Brain microvascular endothelial cell (primary cell): ENCODE data around the gene DPPA2.

Source experiments
- DNase-seq: peaks from one replicate; pipeline ENCODE4 v3.0.0-alpha.2; 2020
- H3K27ac ChIP-seq: fragments of 250-450 bp; sonication (Bioruptor Pico); 2 replicates; pipeline ENCODE4 v1.5.1; 2020; ENCODE audit warnings: mild to moderate bottlenecking, moderate library complexity
- H3K27me3 ChIP-seq: fragments of 250-450 bp; sonication (Bioruptor Pico); replicated peaks from 2 replicates; pipeline ENCODE4 v1.5.1; 2020; ENCODE audit warnings: mild to moderate bottlenecking
- H3K36me3 ChIP-seq: fragments of 250-450 bp; sonication (Bioruptor Pico); replicated peaks from 2 replicates; pipeline ENCODE4 v1.5.1; 2020; ENCODE audit warnings: mild to moderate bottlenecking
- H3K4me3 ChIP-seq: 2 replicates; pipeline ENCODE4 v1.5.1; 2011; ENCODE audit warnings: low read depth, mild to moderate bottlenecking, control low read depth, low read length, moderate library complexity
- CTCF ChIP-seq: IDR thresholded peaks from 2 replicates; pipeline ENCODE4 v1.5.1; 2011; ENCODE audit warnings: low read depth, mild to moderate bottlenecking, moderate library complexity, low read length, control low read depth, inconsistent platforms; ENCODE audit errors: missing control alignments
- in situ Hi-C: cut with HindIII; loops from 2 replicates; pipeline ENCODE4 v1.10.0; 2017; ENCODE audit warnings: low sequenced_read_pairs, low pct_ligation_motif_present

DPPA2 gene

GRCh38 chr3:109334572-109334971 is 18.3 kb upstream of the DPPA2 start:
- no peak for DNase-seq
- Histone ChIP-seq H3K36me3 (no peaks in the 10 kb centered on the region), H3K27ac (no peak overlapping the region), H3K4me3 (no peak overlapping the region), H3K27me3 (no peaks in the 10 kb centered on the region)
- no peak for TF ChIP-seq CTCF
- in situ Hi-C loops = no loop called here

- no peak for TF ChIP-seq CTCF
- Histone ChIP-seq H3K27me3 (no peaks in the 10 kb centered on the region), H3K4me3 (no peak overlapping the region), H3K36me3 (no peaks in the 10 kb centered on the region), H3K27ac (no peak overlapping the region)
- in situ Hi-C loops = no loop called here
- DNase-seq = no peak
Measured at GRCh38 chr3:109331692-109332091, 15.4 kb upstream of the DPPA2 start.

GRCh38 chr3:109330405-109330804 is 14.1 kb upstream of the DPPA2 start:
- H3K27ac ChIP-seq = no peak overlapping the region
- H3K27me3 ChIP-seq = no peaks in the 10 kb centered on the region
- H3K4me3 ChIP-seq = no peak overlapping the region
- TF ChIP-seq CTCF = no peak
- in situ Hi-C loops = no loop called here
- no peaks in the 10 kb centered on the region for H3K36me3 ChIP-seq
- DNase-seq = no peak

GRCh38 chr3:109328202-109328601 is 11.9 kb upstream of the DPPA2 start:
- TF ChIP-seq CTCF = no peak
- no peak for DNase-seq
- in situ Hi-C loops = no loop called here
- Histone ChIP-seq H3K27ac (no peak overlapping the region), H3K27me3 (no peaks in the 10 kb centered on the region), H3K36me3 (no peaks in the 10 kb centered on the region), H3K4me3 (no peak overlapping the region)

GRCh38 chr3:109325657-109326056 is 9.3 kb upstream of the DPPA2 start:
- in situ Hi-C loops = no loop called here
- Histone ChIP-seq H3K4me3 (no peak overlapping the region), H3K27ac (no peak overlapping the region), H3K27me3 (no peaks in the 10 kb centered on the region), H3K36me3 (no peaks in the 10 kb centered on the region)
- no peak for TF ChIP-seq CTCF
- no peak for DNase-seq

GRCh38 chr3:109325109-109325508 is 8.8 kb upstream of the DPPA2 start:
- Histone ChIP-seq H3K36me3 (no peaks in the 10 kb centered on the region), H3K4me3 (no peak overlapping the region), H3K27ac (no peak overlapping the region), H3K27me3 (no peaks in the 10 kb centered on the region)
- no peak for TF ChIP-seq CTCF
- no peak for DNase-seq
- in situ Hi-C loops = no loop called here
